GM19351 (cell line): ENCODE data around the gene AP1B1.

Source experiments
- ATAC-seq: cut with Tn5 transposase; IDR thresholded peaks from one replicate; pipeline ENCODE4 v1.9.1; 2021; ENCODE audit warnings: mild to moderate bottlenecking, moderate library complexity; ENCODE audit not compliant: unreplicated experiment

AP1B1 gene

GRCh38 chr22:29301716-29302401, 86.5 kb downstream of the AP1B1 start:
- no peak for ATAC-seq

GRCh38 chr22:29300807-29301601, 87.4 kb downstream of the AP1B1 start:
- ATAC-seq = no peak

- ATAC-seq = no peak
These were observed 87.9 kb downstream of the AP1B1 start for GRCh38 chr22:29300467-29300806.

GRCh38 chr22:29299136-29299900, 89.1 kb downstream of the AP1B1 start:
- ATAC-seq = no peak

- no peak for ATAC-seq
These were observed 89.7 kb downstream of the AP1B1 start for GRCh38 chr22:29298641-29299040.

- ATAC-seq = no peak
These were observed 96.0 kb downstream of the AP1B1 start for GRCh38 chr22:29292379-29292778.

GRCh38 chr22:29291215-29291614, 97.2 kb downstream of the AP1B1 start:
- no peak for ATAC-seq

- ATAC-seq = no peak
These were observed 98.3 kb downstream of the AP1B1 start for GRCh38 chr22:29290061-29290460.

- no peak for ATAC-seq
These were observed 99.5 kb downstream of the AP1B1 start for GRCh38 chr22:29288837-29289236.

- no peak for ATAC-seq
These were observed 104.2 kb downstream of the AP1B1 start for GRCh38 chr22:29284196-29284595.

- ATAC-seq = no peak
These were observed 110.4 kb downstream of the AP1B1 start for GRCh38 chr22:29277927-29278326.
